HepG2 (cell line): Measurements from ENCODE around the gene NKX1-2.

Source experiments
- CHD4 ChIP-seq: fragments of 200-600 bp; sonication (generic); IDR thresholded peaks from 2 replicates; pipeline ENCODE4 v1.7.0; 2017; ENCODE audit warnings: mild to moderate bottlenecking, low read length, borderline replicate concordance
- CREB1 ChIP-seq, 2 experiments: fragments of 450-650 bp in 1 of 2; IDR thresholded peaks; 2 replicates each; pipeline ENCODE4 v1.6.1; 2016 to 2017; ENCODE audit warnings: control low read depth in 1 of 2, mild to moderate bottlenecking in 1 of 2, missing compliant biosample characterization in 1 of 2, missing genetic modification characterization in 1 of 2
- EP300 ChIP-seq, 3 experiments: sonication (generic) in 1 of 3; formaldehyde crosslinking in 1 of 3; IDR thresholded peaks; 2 replicates each; pipeline versions ENCODE4 v1.5.1 to v1.6.1; 2011 to 2020; ENCODE audit warnings: low read depth in 2 of 3, low read length in 2 of 3, borderline replicate concordance in 1 of 3, improper control_type of control experiment in 1 of 3, mild to moderate bottlenecking in 1 of 3, missing genetic modification reagents in 1 of 3, moderate library complexity in 1 of 3
- NR2F6 ChIP-seq, 2 experiments: IDR thresholded peaks; 2 replicates each; pipeline ENCODE4 v1.6.1; 2016; ENCODE audit warnings: antibody characterized with exemption in 1 of 2, mild to moderate bottlenecking in 1 of 2
- ZBTB8A ChIP-seq: sonication (generic); formaldehyde crosslinking; IDR thresholded peaks from 2 replicates; pipeline ENCODE4 v1.4.0; 2020; ENCODE audit warnings: mild to moderate bottlenecking, low read depth, missing genetic modification reagents, borderline replicate concordance
- ZNF10 ChIP-seq: sonication (generic); formaldehyde crosslinking; IDR thresholded peaks from 2 replicates; pipeline ENCODE4 v1.4.0; 2020; ENCODE audit warnings: mild to moderate bottlenecking, low read depth, missing genetic modification reagents, borderline replicate concordance
- ZNF282 ChIP-seq: fragments of 450-650 bp; IDR thresholded peaks from 2 replicates; pipeline ENCODE4 v1.6.1; 2018; ENCODE audit not compliant: partially characterized antibody
- ZNF777 ChIP-seq: sonication (generic); formaldehyde crosslinking; IDR thresholded peaks from 2 replicates; pipeline ENCODE4 v1.4.0; 2020; ENCODE audit warnings: missing genetic modification reagents
- TF ChIP-seq, protein P1 (sequence below): sonication (generic); formaldehyde crosslinking; IDR thresholded peaks from 2 replicates; pipeline ENCODE4 v1.8.1; 2023; ENCODE audit warnings: mild to moderate bottlenecking, missing genetic modification reagents, borderline replicate concordance
- TF ChIP-seq, protein P2 (sequence below): sonication (generic); formaldehyde crosslinking; IDR thresholded peaks from 2 replicates; pipeline ENCODE4 v1.4.0; 2020; ENCODE audit warnings: mild to moderate bottlenecking, missing genetic modification reagents

DNA sequence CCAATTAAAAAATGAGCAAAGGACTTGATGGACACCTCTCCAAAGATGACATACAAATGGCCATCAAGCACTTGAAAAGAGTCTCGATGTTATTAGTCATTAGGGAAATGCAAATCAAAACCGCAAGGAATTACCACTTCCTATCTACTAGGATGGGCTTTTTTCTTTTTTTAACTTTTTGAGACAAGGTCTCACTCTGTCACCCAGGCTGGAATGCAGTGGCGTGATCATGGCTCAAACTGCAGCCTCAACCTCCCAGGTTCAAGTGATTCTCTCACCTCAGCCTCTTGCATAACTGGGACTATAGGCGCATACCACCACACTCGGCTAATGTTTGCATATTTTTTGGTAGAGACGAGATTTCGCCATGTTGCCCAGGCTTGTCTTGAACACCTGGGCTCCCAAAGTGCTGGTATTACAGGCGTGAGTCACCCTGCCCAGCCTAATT, 13.6 kb downstream of the NKX1-2 start:
- TF ChIP-seq, protein P1, sequence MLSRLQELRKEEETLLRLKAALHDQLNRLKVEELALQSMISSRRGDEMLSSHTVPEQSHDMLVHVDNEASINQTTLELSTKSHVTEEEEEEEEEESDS (CRISPR knock-in tag), result no peak
- TF ChIP-seq ZNF777 (CRISPR knock-in tag) (no peak), ZNF10 (CRISPR knock-in tag) (no peak), ZBTB8A (CRISPR knock-in tag) (no peak), ZNF282 (no peak), CHD4 (no peak), EP300 (IDR thresholded peaks at IDR 0.05; ENCODE audit: low read depth in 2 of 2, low read length in 2 of 2) (no peak), EP300 (CRISPR knock-in tag; IDR thresholded peaks at IDR 0.05; ENCODE audit: borderline replicate concordance) (no peak), CREB1 (IDR thresholded peaks at IDR 0.05) (no peak), CREB1 (CRISPR knock-in tag; IDR thresholded peaks at IDR 0.05) (no peak), NR2F6 (IDR thresholded peaks at IDR 0.05) (no peak), NR2F6 (CRISPR knock-in tag; IDR thresholded peaks at IDR 0.05) (no peak)
- TF ChIP-seq, protein P2, sequence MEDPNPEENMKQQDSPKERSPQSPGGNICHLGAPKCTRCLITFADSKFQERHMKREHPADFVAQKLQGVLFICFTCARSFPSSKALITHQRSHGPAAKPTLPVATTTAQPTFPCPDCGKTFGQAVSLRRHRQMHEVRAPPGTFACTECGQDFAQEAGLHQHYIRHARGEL (CRISPR knock-in tag), result no peak
